NB4 (cell line): ENCODE measurements around the gene COL21A1.

Source experiments
- CTCF ChIP-seq: IDR thresholded peaks from one replicate; pipeline ENCODE4 v1.5.1; 2012; ENCODE audit warnings: low read depth, low read length
- MAX ChIP-seq: IDR thresholded peaks from 2 replicates; pipeline ENCODE4 v1.6.1; 2011; ENCODE audit warnings: low read depth, low read length
- POLR2A ChIP-seq: IDR thresholded peaks from 2 replicates; pipeline ENCODE4 v1.6.1; 2011; ENCODE audit warnings: mild to moderate bottlenecking; ENCODE audit not compliant: insufficient read length; ENCODE audit errors: extremely low read depth

GRCh38 chr6:56243518-56244070 lies 3.8 kb downstream of the COL21A1 start:
- TF ChIP-seq MAX (no peak), CTCF (no peak), POLR2A (no peak)
